G401.6 (cell line): ENCODE results near the gene OGFRL1.

ENCODE experiments used
- FAIRE-seq: peaks from 2 replicates; lab custom pipeline; 2012; peaks lifted over from hg19 to GRCh38; lab: Jason Lieb, UNC

OGFRL1 gene

GRCh38 chr6:71334768-71335167 is 46.2 kb downstream of the OGFRL1 start:
- FAIRE-seq: no peak

- FAIRE-seq: no peak
Observed at GRCh38 chr6:71335544-71335943, 46.9 kb downstream of the OGFRL1 start.

GRCh38 chr6:71336901-71337300 is 48.3 kb downstream of the OGFRL1 start:
- no peak for FAIRE-seq

- no peak for FAIRE-seq
Observed at GRCh38 chr6:71338540-71339316, 50.1 kb downstream of the OGFRL1 start.

- FAIRE-seq: no peak
Observed at GRCh38 chr6:71342772-71343171, 54.2 kb downstream of the OGFRL1 start.

GRCh38 chr6:71345476-71346333 is 57.1 kb downstream of the OGFRL1 start:
- FAIRE-seq: no peak

- FAIRE-seq: no peak
Observed at GRCh38 chr6:71346334-71346694, 57.7 kb downstream of the OGFRL1 start.

GRCh38 chr6:71347119-71347518 is 58.5 kb downstream of the OGFRL1 start:
- FAIRE-seq: no peak

- peak; percentile 91 for FAIRE-seq
Observed at GRCh38 chr6:71349395-71349794, 60.8 kb downstream of the OGFRL1 start.

- FAIRE-seq: no peak
Observed at GRCh38 chr6:71349976-71350615, 61.5 kb downstream of the OGFRL1 start.

- no peak for FAIRE-seq
Observed at GRCh38 chr6:71351190-71351589, 62.6 kb downstream of the OGFRL1 start.
